H4 (cell line): ENCODE measurements around the gene SAMD11. TPM values are rescaled to one million over a fixed set of nuclear protein-coding genes. Genes with fewer than 3 reads are reported as not detected.
A peak's percentile ranks its signal among the peaks of the same experiment; 100 is the strongest.
"Not testable (repeated sequence)": the region's sequence is repeated elsewhere in the genome, so short reads cannot be mapped to it uniquely, and the experiment has no call there.

Experiments
- DNase-seq: peaks from one replicate; pipeline ENCODE4 v3.0.0-alpha.2; 2015; ENCODE audit warnings: low spot score
- total RNA-seq: library from RNA; depleted of rRNA; stranded (reverse); fragments of >200 nt; shearing (Covaris generic); gene quantifications from 2 replicates; pipeline ENCODE4 v1.2.3, GENCODE V29; 2014; rRNA removed

SAMD11 gene
- 39.7 and 116 TPM in 2 replicates for total RNA-seq

GRCh38 chr1:923131-923990 lies at the start of gene SAMD11:
Gene SAMD11, plus strand, starts transcription at chr1:923923. Its CDS starts 509 bp downstream, at chr1:924432.
- peak; percentile 73 for DNase-seq

GRCh38 chr1:876428-877208 lies 47.1 kb upstream of the SAMD11 start:
- not testable (repeated sequence) for DNase-seq

GRCh38 chr1:877209-877986 lies 46.3 kb upstream of the SAMD11 start:
- DNase-seq = not testable (repeated sequence)

GRCh38 chr1:880511-880910 lies 43.2 kb upstream of the SAMD11 start:
- DNase-seq = not testable (repeated sequence)

- DNase-seq = not testable (repeated sequence)
Observed at GRCh38 chr1:880915-881314, 42.8 kb upstream of the SAMD11 start.

GRCh38 chr1:886311-886710 lies 37.4 kb upstream of the SAMD11 start:
- no peak for DNase-seq

- DNase-seq = no peak
Observed at GRCh38 chr1:886760-887159, 37.0 kb upstream of the SAMD11 start.

GRCh38 chr1:888297-888696 lies 35.4 kb upstream of the SAMD11 start:
- no peak for DNase-seq

GRCh38 chr1:889774-890173 lies 33.9 kb upstream of the SAMD11 start:
- DNase-seq = not testable (repeated sequence)

- DNase-seq = not testable (repeated sequence)
Observed at GRCh38 chr1:890234-890633, 33.5 kb upstream of the SAMD11 start.

- peak; percentile 74 for DNase-seq
Observed at GRCh38 chr1:890661-891060, 33.1 kb upstream of the SAMD11 start.

GRCh38 chr1:897226-897625 lies 26.5 kb upstream of the SAMD11 start:
- DNase-seq = no peak

GRCh38 chr1:897951-898350 lies 25.8 kb upstream of the SAMD11 start:
- not testable (repeated sequence) for DNase-seq

- no peak for DNase-seq
Observed at GRCh38 chr1:899636-900317, 23.9 kb upstream of the SAMD11 start.

GRCh38 chr1:901108-901859 lies 22.4 kb upstream of the SAMD11 start:
- DNase-seq = no peak

- no peak for DNase-seq
Observed at GRCh38 chr1:902802-903201, 20.9 kb upstream of the SAMD11 start.

- DNase-seq = no peak
Observed at GRCh38 chr1:903305-903704, 20.4 kb upstream of the SAMD11 start.

GRCh38 chr1:903721-904271 lies 19.9 kb upstream of the SAMD11 start:
- no peak for DNase-seq

GRCh38 chr1:904310-904950 lies 19.3 kb upstream of the SAMD11 start:
- DNase-seq = peak; percentile 81
